ENCODE results near the gene PSMG3.
A peak's percentile ranks its signal among the peaks of the same experiment; 100 is the strongest.

The PSMG3 gene

GRCh38 chr7:1558181-1558811 is 11.5 kb downstream of the PSMG3 start:
- peak; percentile 27 for DNase-seq

GRCh38 chr7:1557771-1558170 is 12.1 kb downstream of the PSMG3 start:
- no peak for DNase-seq

GRCh38 chr7:1557006-1557405 is 12.8 kb downstream of the PSMG3 start:
- no peak for DNase-seq

- no peak for DNase-seq
Measured at GRCh38 chr7:1555813-1556543, 13.9 kb downstream of the PSMG3 start, which contains the start of gene TMEM184A. TMEM184A (minus strand) TSS chr7:1556205; CDS start chr7:1555484, 721 bp downstream.

GRCh38 chr7:1555046-1555812 is 14.6 kb downstream of the PSMG3 start:
- peak; percentile 85 for DNase-seq

- DNase-seq: no peak
Measured at GRCh38 chr7:1554333-1555045, 15.3 kb downstream of the PSMG3 start.

- DNase-seq: no peak
Measured at GRCh38 chr7:1553512-1554210, 16.2 kb downstream of the PSMG3 start.

- DNase-seq: no peak
Measured at GRCh38 chr7:1552200-1552599, 17.6 kb downstream of the PSMG3 start.

- DNase-seq: no peak
Measured at GRCh38 chr7:1550846-1551155, 19.0 kb downstream of the PSMG3 start.

- DNase-seq: no peak
Measured at GRCh38 chr7:1550005-1550845, 19.6 kb downstream of the PSMG3 start.

GRCh38 chr7:1549357-1550004 is 20.4 kb downstream of the PSMG3 start:
- DNase-seq: no peak

GRCh38 chr7:1548944-1549343 is 20.9 kb downstream of the PSMG3 start:
- DNase-seq: no peak

- no peak for DNase-seq
Measured at GRCh38 chr7:1548438-1548831, 21.4 kb downstream of the PSMG3 start.

GRCh38 chr7:1547777-1548437 is 21.9 kb downstream of the PSMG3 start:
- no peak for DNase-seq

GRCh38 chr7:1546909-1547776 is 22.7 kb downstream of the PSMG3 start:
- no peak for DNase-seq

GRCh38 chr7:1546274-1546908 is 23.4 kb downstream of the PSMG3 start:
- DNase-seq: no peak

- no peak for DNase-seq
Measured at GRCh38 chr7:1545417-1546246, 24.2 kb downstream of the PSMG3 start.

- no peak for DNase-seq
Measured at GRCh38 chr7:1544896-1545416, 24.9 kb downstream of the PSMG3 start.

Measured in fibroblast of skin of scalp (primary cell).